PC-9 (cell line): ENCODE data around the gene DKC1.
A peak's percentile ranks its signal among the peaks of the same experiment; 100 is the strongest.

Source experiments
- CTCF ChIP-seq: fragments of 200-600 bp; sonication (generic); conservative IDR thresholded peaks from 2 replicates; pipeline ENCODE4 v1.6.1; 2017; ENCODE audit warnings: mixed run types, antibody characterized with exemption, mild to moderate bottlenecking, moderate library complexity
- EZH2 ChIP-seq: fragments of 200-600 bp; sonication (generic); IDR thresholded peaks from 2 replicates; pipeline ENCODE4 v1.8.0; 2017; ENCODE audit warnings: antibody characterized with exemption, low read depth

DNA sequence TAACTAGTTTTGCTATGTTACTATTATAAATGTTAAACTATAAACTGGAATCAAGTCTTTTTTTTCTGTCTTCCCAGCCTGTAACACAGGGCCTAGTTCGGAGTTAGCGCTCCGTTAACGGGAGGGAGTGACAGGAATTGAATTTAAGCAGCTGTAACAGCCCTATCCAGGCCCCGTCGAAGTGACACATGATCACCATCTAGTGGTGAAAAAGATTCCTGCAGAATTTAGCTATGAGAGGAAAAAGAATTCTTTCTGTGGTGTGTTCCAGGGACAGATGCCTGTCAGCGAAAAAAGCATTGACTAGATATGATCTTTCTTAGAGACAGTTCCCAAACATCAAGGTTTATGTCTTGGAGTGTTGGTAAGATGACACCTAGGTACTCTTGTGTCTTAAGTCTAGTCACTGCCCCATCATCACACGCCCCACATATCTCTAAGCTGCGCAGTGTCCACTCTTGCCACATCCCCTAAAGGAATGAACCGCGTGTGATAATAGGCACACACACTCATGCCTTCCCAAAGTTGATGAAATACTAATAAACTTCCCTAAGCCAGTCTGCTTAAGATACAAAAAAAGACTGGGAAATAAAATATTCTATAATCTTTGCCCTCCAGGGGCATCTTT is 13.8 kb upstream of the DKC1 start:
- TF ChIP-seq CTCF (peak; percentile 79), EZH2 (no peak)
